SK-N-SH treated with all-trans-retinoic acid at 6 μM for 48 hours (cell line): ENCODE data around the gene FMR1NB.

Experiments
- CREB5 ChIP-seq: fragments of 250-450 bp; sonication (Bioruptor Pico); IDR thresholded peaks from 2 replicates; pipeline ENCODE4 v1.5.1; 2020; ENCODE audit warnings: low read depth, mild to moderate bottlenecking, moderate library complexity
- PATZ1 ChIP-seq: fragments of 250-450 bp; sonication (Bioruptor Pico); IDR thresholded peaks from 2 replicates; pipeline ENCODE4 v1.8.0; 2020; ENCODE audit warnings: mild to moderate bottlenecking, moderate library complexity, borderline replicate concordance

- TF ChIP-seq CREB5 (CRISPR knock-in tag) (no peak), PATZ1 (no peak)
Measured at GRCh38 chrX:147962476-147962875, 18.7 kb upstream of the FMR1NB start.
